ENCODE measurements around the gene GIT2. TPM values are rescaled to one million over a fixed set of nuclear protein-coding genes. Genes with fewer than 3 reads are reported as not detected.

The GIT2 gene
- total RNA-seq, 1 experiment from 2014 or later = 56.0 TPM

DNA sequence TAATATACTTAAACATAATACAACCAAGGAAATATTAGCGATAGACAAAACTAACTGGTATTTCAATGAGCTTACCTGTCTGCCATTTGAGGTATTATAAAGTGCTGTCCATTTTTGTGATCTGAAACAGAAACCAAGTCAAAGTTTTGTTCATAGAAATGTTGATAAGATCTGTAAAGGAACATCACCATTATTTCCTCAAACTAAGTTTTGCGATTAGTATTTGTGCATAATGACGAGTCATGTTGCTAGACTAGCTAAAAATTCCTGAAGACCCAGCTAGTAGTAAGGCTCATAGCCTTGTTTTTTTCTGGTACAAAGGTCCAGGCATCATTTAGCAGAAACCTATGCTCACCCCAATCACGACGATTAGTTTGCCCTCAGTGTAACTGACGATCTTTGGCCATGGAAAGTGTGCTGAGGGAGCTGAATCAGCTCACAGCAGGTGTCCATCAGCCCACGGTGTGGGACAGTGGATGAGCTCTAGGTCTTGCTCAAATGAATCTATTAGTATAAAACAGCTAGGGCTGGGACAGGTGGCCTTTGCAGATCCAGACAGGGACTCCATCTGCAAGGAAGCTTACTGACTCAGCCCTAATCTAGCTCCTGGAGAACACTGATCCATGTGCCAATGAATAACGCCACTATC, 28.7 kb downstream of the GIT2 start:
- intact Hi-C loops (cut with micrococcal nuclease; ENCODE audit: unreplicated experiment) = no loop called here
- H3K9me3 Mint-ChIP-seq (ENCODE audit: low read depth, unreplicated experiment) = no peaks in the 10 kb centered on the region
- no TSS peak for BruUV-seq (replicated peaks)
- H3K27ac Mint-ChIP-seq (ENCODE audit: unreplicated experiment) = no peak overlapping the region
- H3K4me3 Mint-ChIP-seq (ENCODE audit: low read depth, unreplicated experiment) = no peak overlapping the region
- no peaks in the 10 kb centered on the region for H3K4me1 Mint-ChIP-seq (ENCODE audit: low read depth, unreplicated experiment)
- peaks cover 11% of the 10 kb centered on the region for H3K36me3 Mint-ChIP-seq (ENCODE audit: insufficient read depth, unreplicated experiment)
- H3K27me3 Mint-ChIP-seq (ENCODE audit: unreplicated experiment) = no peaks in the 10 kb centered on the region
- DNase-seq = no peak
- TF ChIP-seq, protein P1, sequence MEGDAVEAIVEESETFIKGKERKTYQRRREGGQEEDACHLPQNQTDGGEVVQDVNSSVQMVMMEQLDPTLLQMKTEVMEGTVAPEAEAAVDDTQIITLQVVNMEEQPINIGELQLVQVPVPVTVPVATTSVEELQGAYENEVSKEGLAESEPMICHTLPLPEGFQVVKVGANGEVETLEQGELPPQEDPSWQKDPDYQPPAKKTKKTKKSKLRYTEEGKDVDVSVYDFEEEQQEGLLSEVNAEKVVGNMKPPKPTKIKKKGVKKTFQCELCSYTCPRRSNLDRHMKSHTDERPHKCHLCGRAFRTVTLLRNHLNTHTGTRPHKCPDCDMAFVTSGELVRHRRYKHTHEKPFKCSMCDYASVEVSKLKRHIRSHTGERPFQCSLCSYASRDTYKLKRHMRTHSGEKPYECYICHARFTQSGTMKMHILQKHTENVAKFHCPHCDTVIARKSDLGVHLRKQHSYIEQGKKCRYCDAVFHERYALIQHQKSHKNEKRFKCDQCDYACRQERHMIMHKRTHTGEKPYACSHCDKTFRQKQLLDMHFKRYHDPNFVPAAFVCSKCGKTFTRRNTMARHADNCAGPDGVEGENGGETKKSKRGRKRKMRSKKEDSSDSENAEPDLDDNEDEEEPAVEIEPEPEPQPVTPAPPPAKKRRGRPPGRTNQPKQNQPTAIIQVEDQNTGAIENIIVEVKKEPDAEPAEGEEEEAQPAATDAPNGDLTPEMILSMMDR (IDR thresholded peaks at IDR 0.05; ENCODE audit: unreplicated experiment) = no peak
- CTCF ChIA-PET = no interaction called here

DNA sequence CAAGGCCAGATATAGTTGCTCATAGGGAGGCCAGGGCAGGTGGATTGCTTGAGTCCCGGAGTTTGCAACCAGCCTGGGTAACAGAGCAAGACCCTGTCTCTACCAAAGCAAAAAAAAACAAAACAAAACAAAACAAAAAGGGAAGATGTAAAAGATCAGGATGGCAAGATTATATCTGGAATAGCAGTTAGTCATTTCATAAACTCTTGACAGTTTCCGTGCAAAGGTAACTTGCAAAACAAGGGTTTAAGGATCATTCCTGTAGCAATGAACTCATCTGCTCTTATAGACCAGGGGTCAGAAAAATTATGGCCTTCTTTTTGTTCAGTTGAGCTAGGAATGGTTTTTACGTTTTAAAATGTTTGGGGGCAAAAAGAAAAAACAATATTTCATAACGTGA, 29.6 kb downstream of the GIT2 start:
- no peaks in the 10 kb centered on the region for H3K9me3 Mint-ChIP-seq (ENCODE audit: low read depth, unreplicated experiment)
- peaks cover 4% of the 10 kb centered on the region for H3K36me3 Mint-ChIP-seq (ENCODE audit: insufficient read depth, unreplicated experiment)
- intact Hi-C loops (cut with micrococcal nuclease; ENCODE audit: unreplicated experiment) = no loop called here
- no peaks in the 10 kb centered on the region for H3K4me1 Mint-ChIP-seq (ENCODE audit: low read depth, unreplicated experiment)
- BruUV-seq (replicated peaks) = no TSS peak
- H3K27me3 Mint-ChIP-seq (ENCODE audit: unreplicated experiment) = no peaks in the 10 kb centered on the region
- no peak overlapping the region for H3K4me3 Mint-ChIP-seq (ENCODE audit: low read depth, unreplicated experiment)
- no peak overlapping the region for H3K27ac Mint-ChIP-seq (ENCODE audit: unreplicated experiment)
- TF ChIP-seq, protein P1 (IDR thresholded peaks at IDR 0.05; ENCODE audit: unreplicated experiment) = no peak
- no peak for DNase-seq
- CTCF ChIA-PET = no interaction called here

DNA sequence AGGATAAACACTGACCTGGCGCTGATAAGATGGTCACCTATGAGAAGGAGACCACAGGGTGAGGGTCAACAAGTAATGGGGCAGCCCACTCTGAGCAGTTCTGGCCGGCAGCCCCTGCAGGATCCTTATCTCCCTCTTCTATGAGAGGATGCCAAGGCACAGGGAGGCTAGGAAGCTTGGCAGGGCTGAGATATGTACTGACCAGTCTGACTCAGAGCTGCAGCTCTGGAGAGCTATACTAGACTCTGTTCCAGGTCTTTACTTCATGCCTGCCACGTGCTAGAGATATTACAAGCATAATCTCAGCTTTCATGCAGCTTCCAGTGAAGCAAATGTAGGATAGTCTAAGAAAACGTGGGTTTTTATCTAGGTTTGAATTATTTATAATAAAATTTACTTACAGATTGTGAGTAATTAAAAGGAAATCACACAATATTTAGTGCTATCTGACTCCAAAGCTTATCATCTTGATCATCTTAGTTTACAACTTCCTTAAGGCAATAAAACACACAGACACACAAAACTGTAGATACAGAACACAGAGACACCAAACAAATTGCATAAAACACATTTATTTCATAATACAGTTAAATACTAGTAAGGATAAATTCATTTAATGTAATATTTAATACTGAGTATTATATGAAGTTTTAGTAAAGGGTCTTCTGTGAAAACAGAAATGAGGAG, 32.3 kb downstream of the GIT2 start:
- BruUV-seq (replicated peaks) = no TSS peak
- Mint-ChIP-seq H3K4me1 (ENCODE audit: low read depth, unreplicated experiment) (no peaks in the 10 kb centered on the region), H3K27me3 (ENCODE audit: unreplicated experiment) (no peaks in the 10 kb centered on the region), H3K36me3 (ENCODE audit: insufficient read depth, unreplicated experiment) (peaks cover 8% of the 10 kb centered on the region), H3K27ac (ENCODE audit: unreplicated experiment) (no peak overlapping the region), H3K9me3 (ENCODE audit: low read depth, unreplicated experiment) (no peaks in the 10 kb centered on the region), H3K4me3 (ENCODE audit: low read depth, unreplicated experiment) (no peak overlapping the region)
- intact Hi-C loops (cut with micrococcal nuclease; ENCODE audit: unreplicated experiment) = no loop called here
- TF ChIP-seq, protein P1 (IDR thresholded peaks at IDR 0.05; ENCODE audit: unreplicated experiment) = no peak
- DNase-seq = no peak
- CTCF ChIA-PET = no interaction called here

DNA sequence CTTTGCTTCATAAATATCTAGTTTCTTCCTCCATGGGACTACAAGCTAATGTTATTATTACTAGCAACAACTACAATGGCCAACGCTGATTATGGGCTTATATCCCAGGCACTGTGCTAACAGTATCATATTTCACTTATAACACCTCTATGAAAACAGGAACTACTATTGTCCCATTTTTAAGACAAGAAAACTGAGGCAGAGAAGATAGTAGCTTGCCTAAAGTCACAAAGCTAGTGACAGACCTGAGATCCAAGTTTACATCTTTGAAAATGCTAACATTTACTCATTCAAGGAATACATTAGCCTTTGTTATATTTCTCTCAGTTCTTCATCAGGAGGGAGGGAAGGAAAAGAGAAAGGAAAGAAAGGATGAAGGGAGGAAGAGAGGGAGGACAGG, 32.8 kb downstream of the GIT2 start:
- TF ChIP-seq, protein P1 (IDR thresholded peaks at IDR 0.05; ENCODE audit: unreplicated experiment) = no peak
- no peak for DNase-seq
- peaks cover 9% of the 10 kb centered on the region for H3K36me3 Mint-ChIP-seq (ENCODE audit: insufficient read depth, unreplicated experiment)
- H3K9me3 Mint-ChIP-seq (ENCODE audit: low read depth, unreplicated experiment) = no peaks in the 10 kb centered on the region
- no peaks in the 10 kb centered on the region for H3K27me3 Mint-ChIP-seq (ENCODE audit: unreplicated experiment)
- CTCF ChIA-PET = no interaction called here
- no peaks in the 10 kb centered on the region for H3K4me1 Mint-ChIP-seq (ENCODE audit: low read depth, unreplicated experiment)
- no TSS peak for BruUV-seq (replicated peaks)
- no peak overlapping the region for H3K4me3 Mint-ChIP-seq (ENCODE audit: low read depth, unreplicated experiment)
- intact Hi-C loops (cut with micrococcal nuclease; ENCODE audit: unreplicated experiment) = no loop called here
- no peak overlapping the region for H3K27ac Mint-ChIP-seq (ENCODE audit: unreplicated experiment)

Data from Calu3 (cell line).